Endothelial cell of umbilical vein (primary cell): ENCODE measurements around the gene AJM1. TPM values are rescaled to one million over a fixed set of nuclear protein-coding genes. Genes with fewer than 3 reads are reported as not detected.
"Not testable (repeated sequence)": the region's sequence is repeated elsewhere in the genome, so short reads cannot be mapped to it uniquely, and the experiment has no call there.

Source experiments
- BruUV-seq: library from RNA; stranded (reverse); fragments of 400-500 nt; replicated peaks from 2 replicates; lab custom pipeline; 2021; lab: Mats Ljungman, UMichigan
- CTCF ChIA-PET: fragments of 300-600, 350-600 bp; sonication (Branson Sonifier 250); formaldehyde crosslinking; loops from one replicate; lab custom pipeline; 2021; ENCODE audit warnings: antibody characterized with exemption, inconsistent platforms; lab: Charles Lee
- POLR2A ChIA-PET: fragments of 300-600, 350-600 bp; sonication (Branson Sonifier 250); formaldehyde crosslinking; loops from one replicate; lab custom pipeline; 2021; ENCODE audit warnings: antibody characterized with exemption, inconsistent platforms; lab: Charles Lee
- DNase-seq: peaks from one replicate; pipeline ENCODE4 v3.0.0-alpha.2; 2011; ENCODE audit warnings: low read depth, low spot score
- FAIRE-seq: peaks from 2 replicates; lab custom pipeline; 2011; peaks lifted over from hg19 to GRCh38; lab: Jason Lieb, UNC
- H2AFZ ChIP-seq: 2 replicates; pipeline ENCODE4 v1.6.0; 2012; ENCODE audit warnings: low read depth, low read length, control low read depth, inconsistent platforms
- H3K27ac ChIP-seq: 2 replicates; pipeline ENCODE4 v1.5.1; 2011; ENCODE audit warnings: low read depth, mild to moderate bottlenecking, control low read depth, low read length, moderate library complexity; ENCODE audit not compliant: insufficient read depth
- H3K27me3 ChIP-seq, 2 experiments: 2 replicates each; pipeline versions ENCODE4 v1.6.0 to v1.6.1; 2011; ENCODE audit warnings: low read length in 2 of 2, mixed read lengths in 1 of 2; ENCODE audit not compliant: control insufficient read depth in 2 of 2, insufficient read depth in 2 of 2
- H3K36me3 ChIP-seq, 2 experiments: 2 replicates in 1 of 2; 3 replicates in 1 of 2; pipeline ENCODE4 v1.5.1; 2011; ENCODE audit warnings: low read length in 2 of 2, mild to moderate bottlenecking in 1 of 2, moderate library complexity in 1 of 2; ENCODE audit not compliant: control insufficient read depth in 2 of 2, insufficient read depth in 2 of 2; ENCODE audit errors: extremely low read depth in 1 of 2
- H3K4me1 ChIP-seq: 3 replicates; pipeline ENCODE4 v1.5.1; 2011; ENCODE audit warnings: mild to moderate bottlenecking, low read length; ENCODE audit not compliant: control insufficient read depth, insufficient read depth; ENCODE audit errors: extremely low read depth
- H3K4me2 ChIP-seq: 2 replicates; pipeline ENCODE4 v1.6.1; 2011; ENCODE audit warnings: low read length, control low read depth, mixed read lengths; ENCODE audit not compliant: insufficient read depth
- H3K4me3 ChIP-seq, 3 experiments: fragments of 200-600 bp in 1 of 3; sonication (generic), shearing (Covaris generic) in 1 of 3; replicated peaks in 1 of 3; 2 replicates each; pipeline ENCODE4 v1.5.1; 2011 to 2016; ENCODE audit warnings: control low read depth in 3 of 3, low read length in 3 of 3, mild to moderate bottlenecking in 2 of 3, inconsistent platforms in 1 of 3, low read depth in 1 of 3, moderate library complexity in 1 of 3; ENCODE audit not compliant: insufficient read depth in 1 of 3
- H3K79me2 ChIP-seq: 2 replicates; pipeline ENCODE4 v1.6.0; 2012; ENCODE audit warnings: low read length, inconsistent platforms; ENCODE audit not compliant: control insufficient read depth, insufficient read depth
- H3K9ac ChIP-seq: replicated peaks from 2 replicates; pipeline ENCODE3; 2011; ENCODE audit warnings: low read length, control low read depth; ENCODE audit not compliant: insufficient read depth; ENCODE audit errors: extremely low read depth
- H3K9me1 ChIP-seq: replicated peaks from 3 replicates; pipeline ENCODE4 v1.6.0; 2011; ENCODE audit warnings: mild to moderate bottlenecking, low read length; ENCODE audit not compliant: control insufficient read depth, insufficient read depth; ENCODE audit errors: extremely low read depth
- H3K9me3 ChIP-seq: replicated peaks from 2 replicates; pipeline ENCODE4 v1.5.1; 2012; ENCODE audit warnings: low read length, inconsistent platforms; ENCODE audit not compliant: control insufficient read depth, insufficient read depth
- H4K20me1 ChIP-seq: replicated peaks from 2 replicates; pipeline ENCODE3; 2011; ENCODE audit warnings: mild to moderate bottlenecking, low read length; ENCODE audit not compliant: control insufficient read depth, insufficient read depth; ENCODE audit errors: extremely low read depth
- FOS ChIP-seq: IDR thresholded peaks from 2 replicates; pipeline ENCODE4 v1.6.1; 2011; ENCODE audit warnings: mild to moderate bottlenecking, low read length, moderate library complexity, borderline replicate concordance; ENCODE audit not compliant: insufficient read depth
- GATA2 ChIP-seq: IDR thresholded peaks from 2 replicates; pipeline ENCODE4 v1.7.0; 2011; ENCODE audit warnings: low read depth, mild to moderate bottlenecking, moderate library complexity, mixed read lengths, low read length; ENCODE audit not compliant: insufficient read length, insufficient read depth
- MYC ChIP-seq: IDR thresholded peaks from one replicate; pipeline ENCODE4 v1.6.1; 2011; ENCODE audit warnings: mild to moderate bottlenecking, low read depth, low read length
- dilution Hi-C: fragments of 300-500 bp; cut with MboI; formaldehyde crosslinking; loops from one replicate; pipeline ENCODE4 v1.15.0; 2019; ENCODE audit warnings: low sequenced_read_pairs; ENCODE audit not compliant: extremely low pct_ligation_motif_present
- intact Hi-C: fragments of 100-400 bp; cut with micrococcal nuclease; formaldehyde crosslinking; loops from one replicate; pipeline ENCODE4 v1.10.0; 2022
- polyA plus RNA-seq, 4 experiments: library from polyadenylated mRNA; depleted of rRNA in 3 of 4; stranded (reverse) in 3 of 4; unstranded in 1 of 4; fragments of >200 nt; gene quantifications; 2 replicates each; pipeline versions ENCODE4 v1.2.1 to v1.2.3, GENCODE V29; 2011 to 2012; ENCODE audit warnings: missing spikeins in 1 of 4
- total RNA-seq: library from RNA; stranded (reverse); gene quantifications from 2 replicates; pipeline ENCODE4 v1.2.3, GENCODE V29; 2021

The AJM1 gene
- total and polyA plus RNA-seq, 2 donors (not counting 3 experiments of a cell fraction or from before 2014, with no cell fraction given) = 0.30 to 1.3 TPM

DNA sequence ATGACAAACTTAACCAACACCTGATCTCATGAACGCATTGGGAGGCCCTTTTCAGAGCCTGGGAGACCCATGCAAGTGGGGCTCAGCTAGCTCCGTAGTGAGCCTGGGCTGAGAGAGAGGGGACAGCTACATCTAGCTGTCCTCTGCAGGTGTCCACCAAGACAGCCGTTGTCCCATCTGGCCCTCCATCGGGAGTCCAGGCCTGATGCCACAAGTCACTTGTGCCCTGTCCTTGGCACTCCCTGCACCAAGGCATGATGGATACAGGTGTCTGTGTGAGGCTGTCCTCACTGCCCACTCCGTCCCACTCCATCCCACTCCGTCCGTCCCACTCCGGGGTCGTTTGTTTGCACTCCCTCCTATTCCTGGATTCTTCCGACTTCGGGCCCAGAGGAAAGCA is 26.4 kb downstream of the AJM1 start:
- FAIRE-seq = no peak
- Histone ChIP-seq H3K9me1 (no peaks in the 10 kb centered on the region), H3K4me2 (no peak overlapping the region), H3K4me1 (peaks cover 6% of the 10 kb centered on the region), H3K36me3 (peaks cover under 1 to 3% of the 10 kb centered on the region in 2 experiments), H3K79me2 (peaks cover 24% of the 10 kb centered on the region), H3K4me3 (no peak overlapping the region), H3K9ac (no peak overlapping the region), H2AFZ (no peak overlapping the region), H3K9me3 (no peaks in the 10 kb centered on the region), H3K27ac (no peak overlapping the region), H4K20me1 (no peaks in the 10 kb centered on the region), H3K27me3 (no peaks in the 10 kb centered on the region)
- no TSS peak for BruUV-seq
- ChIA-PET CTCF (no interaction called here), POLR2A (no interaction called here)
- TF ChIP-seq GATA2 (no peak), FOS (no peak), MYC (no peak)
- dilution Hi-C loops (no loop called here), intact Hi-C loops (loop anchor here (5.0 kb wide), 1 partner anchor 69 kb away; no protein-coding TSS in a partner anchor)
- no peak for DNase-seq

DNA sequence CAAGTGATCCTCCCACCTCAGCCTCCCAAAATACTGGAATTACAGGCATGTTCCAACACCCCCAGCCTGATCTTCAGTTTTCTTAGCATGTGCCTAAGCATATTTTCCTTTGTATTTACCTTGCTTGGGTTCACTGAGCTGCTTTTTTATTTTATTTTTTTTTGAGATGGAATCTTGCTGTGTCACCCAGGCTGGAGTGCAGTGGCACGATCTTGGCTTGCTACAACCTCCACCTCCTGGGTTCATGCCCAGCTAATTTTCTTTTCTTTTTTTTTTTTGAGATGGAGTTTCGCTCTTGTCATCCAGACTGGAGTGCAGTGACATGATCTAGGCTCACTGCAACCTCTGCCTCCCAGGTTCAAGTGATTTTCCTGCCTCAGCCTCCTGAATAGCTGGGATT is 27.3 kb downstream of the AJM1 start:
- H3K9me3 ChIP-seq, BruUV-seq, DNase-seq, H3K9ac ChIP-seq, H3K4me3 ChIP-seq, H4K20me1 ChIP-seq, H3K27me3 ChIP-seq, H2AFZ ChIP-seq, H3K9me1 ChIP-seq, H3K4me1 ChIP-seq, H3K27ac ChIP-seq, FAIRE-seq, H3K36me3 ChIP-seq, dilution Hi-C loops, H3K4me2 ChIP-seq: not testable (repeated sequence)
- peaks cover 16% of the 10 kb centered on the region for H3K79me2 ChIP-seq
- POLR2A ChIA-PET = interaction anchor here (0.6 kb wide), 1 partner anchor 67 kb away, joined by 3 read pairs; no protein-coding TSS in a partner anchor
- intact Hi-C loops = loop anchor here (5.0 kb wide), 1 partner anchor 68 kb away; no protein-coding TSS in a partner anchor
- CTCF ChIA-PET = interaction anchor here (0.5 kb wide), 1 partner anchor 49 kb away, joined by 4 read pairs; no protein-coding TSS in a partner anchor
